ENCODE data around the gene KLK8.

- TF ChIP-seq CHD2 (IDR thresholded peaks at IDR 0.05; ENCODE audit: low read length, partially characterized antibody): no peak
- no peak for TF ChIP-seq NR3C1 (IDR thresholded peaks at IDR 0.05)
- no peak for TF ChIP-seq JUNB (IDR thresholded peaks at IDR 0.05)
- TF ChIP-seq MAX (IDR thresholded peaks at IDR 0.05): no peak
- TF ChIP-seq SREBF2 (IDR thresholded peaks at IDR 0.05): no peak
- TF ChIP-seq CTCF (IDR thresholded peaks at IDR 0.05): no peak
- TF ChIP-seq REST (IDR thresholded peaks at IDR 0.05): no peak
- TF ChIP-seq POLR2A (IDR thresholded peaks at IDR 0.05; ENCODE audit: low read length): no peak
- TF ChIP-seq E2F6 (IDR thresholded peaks at IDR 0.05; ENCODE audit: borderline replicate concordance, low read depth): no peak
Measured at GRCh38 chr19:50992666-50993035, 8.8 kb downstream of the KLK8 start.
